Stimulated activated CD4-positive, alpha-beta T cell treated with anti-CD3 and anti-CD28 coated beads, Interleukin-4, amount 100 ng/mL, for 4 hours (primary cell): ENCODE data around the gene STK10.
"Not testable (repeated sequence)": the region's sequence is repeated elsewhere in the genome, so short reads cannot be mapped to it uniquely, and the experiment has no call there.

Experiments used
- DNase-seq, 2 experiments: peaks; one replicate each; pipeline ENCODE4 v3.0.0-alpha.2; 2020

STK10 gene

GRCh38 chr5:172188033-172188892, at the start of gene STK10:
Gene STK10 (minus strand): TSS chr5:172188224. CDS start chr5:172188042, 182 bp downstream.
- DNase-seq: peak; percentile 88 to 89

DNA sequence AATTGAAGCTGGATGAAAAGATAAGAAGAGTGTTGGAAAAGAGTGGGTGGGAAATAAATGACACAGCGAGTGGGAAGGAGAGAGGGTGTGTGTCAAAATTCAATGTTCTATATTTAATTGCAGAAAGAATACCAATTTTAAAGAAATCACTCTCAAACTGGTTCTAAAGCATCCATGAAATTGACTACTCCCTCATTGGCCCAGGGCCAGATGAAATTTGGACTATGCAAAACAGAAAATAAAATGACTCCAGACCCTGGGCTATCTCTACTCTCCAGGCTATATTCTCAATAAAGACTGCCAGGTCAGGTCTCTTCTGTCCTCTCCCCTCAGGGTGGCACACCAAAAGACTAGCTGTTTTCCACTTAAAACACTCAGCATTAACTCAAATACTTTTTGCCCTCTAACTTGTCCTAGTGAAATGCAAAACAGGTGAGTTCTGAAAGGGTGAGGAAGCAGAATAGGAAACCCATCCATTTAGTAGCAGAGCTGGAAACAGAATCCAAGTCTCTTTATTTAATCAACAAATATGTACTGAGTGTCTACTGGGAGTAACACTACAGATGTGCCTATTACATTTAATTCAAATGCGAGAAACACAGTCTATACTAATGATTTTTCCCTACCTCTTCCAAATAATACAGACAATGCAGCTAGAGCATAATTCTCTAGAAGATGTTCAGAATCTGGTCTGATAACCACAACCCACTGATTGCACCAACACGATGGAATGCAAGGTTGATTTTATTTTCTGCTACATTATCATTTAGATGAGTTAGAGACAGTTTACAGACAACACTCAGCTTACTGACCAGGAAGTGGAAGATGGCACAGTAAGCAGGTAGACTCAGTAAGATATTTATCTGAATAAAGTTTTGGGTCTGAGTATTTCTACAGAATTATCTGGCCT, 48.1 kb upstream of the STK10 start:
- no peak for DNase-seq

DNA sequence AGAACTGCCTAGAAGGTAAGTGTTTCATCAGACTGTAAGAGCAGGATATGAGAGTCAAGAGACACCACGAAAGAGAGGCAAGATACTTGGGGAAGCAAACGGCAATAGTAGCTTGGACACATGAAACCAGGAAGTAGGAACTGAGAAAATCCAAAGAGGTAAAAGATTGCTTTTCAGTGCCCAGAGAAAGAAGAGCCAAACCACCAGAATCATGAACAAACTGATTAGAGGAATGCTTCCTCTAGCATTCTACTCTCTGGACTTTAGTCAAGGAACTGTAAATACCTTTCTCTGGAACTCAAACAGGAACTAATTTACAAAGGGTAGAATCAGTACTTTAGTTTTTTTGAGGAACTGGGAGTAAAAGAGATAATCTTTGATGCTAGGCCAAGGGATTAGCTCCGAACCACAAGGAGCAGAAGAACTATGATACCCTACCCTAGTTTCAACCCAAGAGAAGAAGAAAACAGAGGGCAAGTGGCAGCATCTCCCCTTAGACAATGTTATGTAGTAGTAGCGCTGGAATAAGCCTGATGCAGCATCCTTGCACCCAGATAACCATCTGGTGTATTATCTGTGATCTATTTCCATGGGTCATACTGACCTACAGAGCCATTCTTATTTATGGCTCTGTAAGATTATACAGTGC, 47.2 kb upstream of the STK10 start:
- DNase-seq: no peak

DNA sequence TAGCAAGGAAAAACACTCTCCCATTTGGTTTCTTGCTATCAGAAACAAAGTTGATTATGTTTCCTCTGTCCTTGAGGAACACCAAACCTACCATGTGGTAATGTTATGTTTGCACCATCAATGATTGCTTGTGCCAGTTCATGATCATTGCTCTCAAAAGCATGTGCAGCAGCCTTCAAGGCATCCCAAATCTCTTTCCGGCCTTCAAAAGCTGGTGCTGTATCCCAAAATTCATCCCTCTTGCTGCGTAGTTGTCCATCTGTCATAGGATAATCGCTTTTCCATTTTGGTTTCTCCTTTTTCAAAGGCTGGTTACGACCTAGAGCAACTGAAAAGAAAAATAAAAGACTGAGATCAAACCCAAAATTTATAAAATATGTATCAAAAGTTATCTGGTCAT, 46.0 kb upstream of the STK10 start:
- no peak for DNase-seq

DNA sequence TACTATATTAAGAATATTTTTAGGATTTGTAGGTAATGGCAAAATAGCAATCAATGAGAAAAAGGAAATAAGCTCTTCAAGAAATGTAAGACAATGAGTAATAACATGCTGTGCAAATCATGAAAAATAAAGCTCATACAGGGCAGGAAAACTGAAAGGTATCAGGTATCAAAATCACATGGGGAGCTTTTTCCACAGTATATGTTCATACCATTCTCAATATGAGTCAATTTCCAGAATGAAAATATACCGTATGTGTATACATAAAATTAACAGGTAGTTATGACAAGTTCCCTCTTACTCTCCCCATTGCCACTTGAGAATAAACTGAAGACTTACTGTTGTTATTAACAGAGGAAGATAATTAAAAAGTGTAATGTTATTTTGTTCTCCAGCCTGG, 41.9 kb upstream of the STK10 start:
- DNase-seq: no peak

GRCh38 chr5:172224996-172225395, 37.0 kb upstream of the STK10 start:
- DNase-seq: no peak

GRCh38 chr5:172223901-172224873, 36.2 kb upstream of the STK10 start:
- DNase-seq: peak; percentile 30 to 47

- no peak for DNase-seq
These were observed 31.3 kb upstream of the STK10 start for GRCh38 chr5:172219296-172219695.

DNA sequence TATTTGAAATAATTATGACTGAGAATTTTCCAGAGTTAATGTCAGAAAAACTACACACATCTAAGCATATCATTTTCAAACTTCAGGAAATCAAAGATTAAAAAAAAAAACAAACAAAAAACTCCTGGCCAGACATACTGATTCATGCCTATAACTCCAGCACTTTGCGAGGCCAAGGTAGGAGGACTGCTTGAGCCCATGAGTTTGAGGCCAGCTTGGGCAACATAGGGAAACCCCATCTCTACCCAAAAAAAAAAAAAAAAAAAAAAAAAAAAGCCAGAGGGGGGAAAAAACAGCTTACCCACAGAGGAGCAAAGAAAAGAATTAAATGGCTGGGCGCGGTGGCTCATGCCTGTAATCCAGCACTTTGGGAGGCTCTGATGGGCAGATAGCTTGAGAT, 28.3 kb upstream of the STK10 start:
- DNase-seq: no peak

- no peak for DNase-seq
These were observed 25.1 kb upstream of the STK10 start for GRCh38 chr5:172213126-172213525.

GRCh38 chr5:172211676-172212075, 23.7 kb upstream of the STK10 start:
- no peak for DNase-seq

DNA sequence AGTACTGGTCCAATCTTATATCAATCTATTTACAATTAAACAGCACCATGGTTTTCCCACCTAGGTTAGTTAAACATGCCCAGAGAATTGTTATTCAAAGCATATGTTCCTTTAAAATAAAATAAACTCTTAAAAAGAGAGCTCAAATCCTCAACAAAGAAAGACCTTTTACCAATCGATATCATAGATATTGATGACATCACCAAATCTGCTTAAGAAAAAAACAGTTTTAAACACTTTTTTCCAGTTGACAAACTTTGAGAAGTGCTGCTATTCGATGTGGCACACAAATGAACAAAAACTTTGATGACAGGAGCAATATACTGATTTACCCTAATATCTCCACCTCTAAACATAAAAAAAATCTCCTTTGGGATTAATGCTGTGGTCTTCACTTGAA, 21.7 kb upstream of the STK10 start:
- DNase-seq: no peak

GRCh38 chr5:172207511-172207910, 19.5 kb upstream of the STK10 start:
- DNase-seq: no peak

GRCh38 chr5:172205984-172206383, 18.0 kb upstream of the STK10 start:
- DNase-seq: not testable (repeated sequence)

DNA sequence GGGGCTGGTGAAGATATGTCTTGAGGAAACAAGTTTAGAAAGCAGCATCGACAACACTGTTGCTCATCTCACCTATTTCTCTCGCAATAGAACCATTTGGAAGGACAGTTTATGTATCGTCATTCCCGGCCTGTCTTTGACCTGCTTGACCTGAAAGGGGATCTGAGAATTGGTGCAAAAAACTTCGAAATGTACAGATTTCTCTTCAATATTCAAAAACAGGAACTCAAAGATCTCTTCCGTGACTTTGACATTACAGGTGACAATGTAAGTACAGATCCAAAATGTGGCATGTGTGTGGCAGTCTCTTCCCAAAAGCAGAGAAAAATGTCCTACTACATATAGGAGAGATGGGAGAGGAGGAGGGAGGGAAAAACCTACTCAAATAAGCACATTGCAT, 12.5 kb upstream of the STK10 start:
- DNase-seq: no peak

DNA sequence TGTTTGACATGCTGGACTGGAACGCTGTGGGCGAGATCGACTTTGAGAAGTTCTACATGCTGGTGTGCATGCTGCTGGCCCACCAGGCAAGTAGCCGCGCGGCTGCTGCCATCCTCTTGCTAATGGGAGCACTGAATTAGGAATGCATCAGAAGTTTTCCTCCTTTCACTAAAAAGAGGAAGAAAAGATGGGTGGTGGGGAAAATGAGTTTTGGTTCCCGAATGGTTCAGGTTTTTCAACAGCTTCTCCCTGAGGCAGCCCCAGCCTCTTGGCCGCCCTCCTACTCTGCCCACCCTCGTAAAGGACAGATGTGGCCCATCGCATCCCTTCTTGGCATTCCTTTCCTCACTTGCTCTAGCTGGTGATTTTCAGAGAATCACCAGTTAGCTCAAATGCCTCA, 11.4 kb upstream of the STK10 start:
- no peak for DNase-seq

GRCh38 chr5:172197775-172198174, 9.8 kb upstream of the STK10 start:
- not testable (repeated sequence) for DNase-seq

DNA sequence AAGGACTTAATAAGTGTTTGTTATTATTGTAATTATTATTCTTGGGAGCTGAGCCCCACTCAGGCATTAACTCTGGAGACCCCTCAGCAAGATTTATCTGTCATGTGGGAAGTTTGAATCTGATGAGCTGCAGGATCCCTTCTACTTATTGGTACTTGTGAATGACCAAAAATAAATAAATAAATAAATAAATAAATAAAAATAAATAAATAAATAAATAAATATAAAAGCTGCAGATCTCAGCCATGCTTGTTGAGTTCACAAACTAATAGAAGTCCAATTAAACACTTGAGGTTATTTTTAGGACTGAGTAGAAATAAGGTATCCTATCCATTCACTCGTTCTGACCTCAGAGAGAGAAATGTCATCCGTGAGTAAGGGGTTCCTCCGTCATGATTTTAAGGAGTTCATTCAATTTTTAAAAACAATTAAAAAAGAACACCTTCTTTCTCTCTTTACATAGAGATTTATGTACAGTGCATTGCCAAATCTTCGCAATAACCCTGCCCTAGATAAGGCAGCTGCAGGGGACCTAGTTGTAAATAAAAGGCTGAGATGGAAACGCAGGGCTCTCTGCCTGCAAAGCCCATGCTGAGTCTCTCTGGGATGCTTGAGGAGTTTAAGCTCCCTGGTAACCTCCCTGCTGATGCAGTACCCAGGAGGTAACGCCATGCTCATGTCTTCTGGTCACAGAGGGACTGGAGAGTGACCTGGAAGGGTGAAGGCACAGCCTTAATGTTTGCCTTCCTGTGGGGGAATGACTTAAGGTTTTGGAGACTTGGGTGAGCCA, 7.2 kb upstream of the STK10 start:
- DNase-seq: no peak

DNA sequence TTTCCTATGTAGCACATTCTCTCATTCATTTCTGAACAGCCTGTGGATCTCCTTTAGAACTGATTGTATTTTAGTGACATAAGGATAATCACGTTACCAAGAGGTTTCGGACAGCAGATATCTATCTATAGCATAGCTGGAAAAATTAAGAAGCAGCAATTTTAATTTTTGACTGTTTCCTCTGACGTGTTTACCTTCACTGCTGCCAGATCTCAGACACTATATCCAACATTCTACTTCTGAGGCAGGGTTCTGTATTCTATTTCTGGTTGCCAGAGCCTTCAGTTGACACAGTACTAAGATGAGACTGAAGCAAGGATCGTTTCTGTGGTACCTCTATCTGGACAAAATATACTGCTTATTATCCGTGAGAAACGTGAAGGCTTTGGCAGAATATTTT, 5.8 kb upstream of the STK10 start, which contains the start of gene EFCAB9:
EFCAB9 (plus strand) TSS at position 301 of the 400 bp plus-strand sequence; CDS start at position 302, 1 bp downstream.
- DNase-seq: no peak

GRCh38 chr5:172189693-172190296, 1.8 kb upstream of the STK10 start:
- DNase-seq: no peak
